Measurements from ENCODE around the gene RIPPLY2.
"Not testable (repeated sequence)": the region's sequence is repeated elsewhere in the genome, so short reads cannot be mapped to it uniquely, and the experiment has no call there.

The RIPPLY2 gene, protein sequence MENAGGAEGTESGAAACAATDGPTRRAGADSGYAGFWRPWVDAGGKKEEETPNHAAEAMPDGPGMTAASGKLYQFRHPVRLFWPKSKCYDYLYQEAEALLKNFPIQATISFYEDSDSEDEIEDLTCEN

GRCh38 chr6:83853178-83854000 is at the start of gene RIPPLY2:
Gene RIPPLY2, plus strand, starts transcription at chr6:83853360. Its CDS starts 57 bp downstream, at chr6:83853417.
- Histone ChIP-seq H3K9ac (ENCODE audit: insufficient read length) (no peak within 1 kb of the TSS), H3K9me3 (ENCODE audit: low read depth, low read length) (no peaks in the 10 kb centered on the region), H3K4me3 (peak within 1 kb of the TSS; percentile 70), H3K36me3 (ENCODE audit: insufficient read depth, low read length) (no peaks in the 10 kb centered on the region), H3K27ac (no peak within 1 kb of the TSS)
- no peak for DNase-seq (ENCODE audit: low read depth, low spot score)
- TF ChIP-seq FOXP2 (optimal IDR thresholded peaks at IDR 0.05; ENCODE audit: control extremely low read depth, extremely low read length, insufficient read depth), result no peak
- no peak for TF ChIP-seq EZH2 (IDR thresholded peaks at IDR 0.05)
- TF ChIP-seq POLR2AphosphoS5 (IDR thresholded peaks at IDR 0.05; ENCODE audit: borderline replicate concordance, low read depth, low read length), result no peak

DNA sequence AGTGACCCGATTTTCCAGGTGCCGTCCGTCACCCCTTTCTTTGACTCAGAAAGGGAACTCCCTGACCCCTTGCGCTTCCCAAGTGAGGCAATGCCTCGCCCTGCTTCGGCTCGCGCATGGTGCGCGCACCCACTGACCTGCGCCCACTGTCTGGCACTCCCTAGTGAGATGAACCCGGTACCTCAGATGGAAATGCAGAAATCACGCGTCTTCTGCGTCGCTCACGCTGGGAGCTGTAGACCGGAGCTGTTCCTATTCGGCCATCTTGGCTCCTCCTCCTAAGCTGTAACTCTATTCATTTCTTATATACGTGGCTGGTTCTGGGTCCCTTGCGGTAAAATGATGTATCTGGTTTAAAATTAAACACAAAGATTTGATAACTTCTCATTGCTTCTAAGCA is 49.7 kb upstream of the RIPPLY2 start:
- not testable (repeated sequence) for H3K27ac ChIP-seq; H3K9me3 ChIP-seq (ENCODE audit: low read depth, low read length); H3K9ac ChIP-seq (ENCODE audit: insufficient read length); H3K36me3 ChIP-seq (ENCODE audit: insufficient read depth, low read length); DNase-seq (ENCODE audit: low read depth, low spot score); H3K4me3 ChIP-seq

DNA sequence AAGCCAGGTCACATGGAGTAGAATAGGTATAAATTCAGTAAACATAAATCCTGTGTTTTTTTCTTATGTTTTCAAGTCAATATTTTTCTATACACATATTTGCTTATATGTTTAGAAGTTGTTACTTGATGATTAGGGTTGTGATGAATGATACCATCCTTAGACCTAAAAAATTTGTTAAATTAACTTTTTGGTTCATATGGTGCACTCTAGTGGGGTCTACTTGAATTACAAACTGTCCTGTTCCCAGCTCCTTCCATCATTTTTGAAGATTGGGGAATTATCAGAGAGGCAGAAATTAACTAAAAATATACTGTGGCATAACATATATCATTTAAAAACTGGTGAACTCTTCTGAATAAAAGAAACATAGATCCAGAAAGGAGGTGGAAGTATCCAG is 48.3 kb upstream of the RIPPLY2 start:
- Histone ChIP-seq H3K9me3 (ENCODE audit: low read depth, low read length) (no peaks in the 10 kb centered on the region), H3K36me3 (ENCODE audit: insufficient read depth, low read length) (no peaks in the 10 kb centered on the region), H3K9ac (ENCODE audit: insufficient read length) (no peak overlapping the region), H3K27ac (no peak overlapping the region), H3K4me3 (no peak overlapping the region)
- TF ChIP-seq EZH2 (IDR thresholded peaks at IDR 0.05), result no peak
- DNase-seq (ENCODE audit: low read depth, low spot score), result no peak

DNA sequence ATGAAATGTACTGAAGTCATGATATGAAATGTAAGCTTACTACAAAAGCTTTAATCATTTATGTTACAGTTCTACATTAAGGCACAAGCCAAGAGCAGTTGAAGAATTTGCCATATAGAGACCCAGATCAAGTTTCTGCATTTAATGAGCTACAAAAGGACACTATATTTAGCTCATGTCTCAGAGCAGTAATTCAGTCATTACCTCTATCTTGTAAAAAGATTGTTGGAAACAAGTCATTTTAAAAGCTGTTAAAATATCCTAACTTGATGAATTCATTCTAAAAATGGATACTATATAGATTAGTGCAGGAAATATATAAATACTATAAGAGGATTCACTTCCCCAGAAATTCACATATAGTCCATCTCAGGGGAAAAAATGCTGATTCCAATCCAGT is 45.2 kb upstream of the RIPPLY2 start:
- no peak for TF ChIP-seq EZH2 (IDR thresholded peaks at IDR 0.05)
- TF ChIP-seq POLR2AphosphoS5 (IDR thresholded peaks at IDR 0.05; ENCODE audit: borderline replicate concordance, low read depth, low read length), result no peak
- no peak for TF ChIP-seq FOXP2 (optimal IDR thresholded peaks at IDR 0.05; ENCODE audit: control extremely low read depth, extremely low read length, insufficient read depth)
- no peak overlapping the region for H3K9ac ChIP-seq (ENCODE audit: insufficient read length)
- H3K9me3 ChIP-seq (ENCODE audit: low read depth, low read length), result no peaks in the 10 kb centered on the region
- no peak overlapping the region for H3K4me3 ChIP-seq
- DNase-seq (ENCODE audit: low read depth, low spot score), result no peak
- no peak overlapping the region for H3K27ac ChIP-seq
- H3K36me3 ChIP-seq (ENCODE audit: insufficient read depth, low read length), result no peaks in the 10 kb centered on the region

- DNase-seq (ENCODE audit: low read depth, low spot score), result no peak
- no peaks in the 10 kb centered on the region for H3K9me3 ChIP-seq (ENCODE audit: low read depth, low read length)
- TF ChIP-seq FOXP2 (optimal IDR thresholded peaks at IDR 0.05; ENCODE audit: control extremely low read depth, extremely low read length, insufficient read depth), result no peak
- TF ChIP-seq POLR2AphosphoS5 (IDR thresholded peaks at IDR 0.05; ENCODE audit: borderline replicate concordance, low read depth, low read length), result no peak
- TF ChIP-seq EZH2 (IDR thresholded peaks at IDR 0.05), result no peak
- no peak overlapping the region for H3K9ac ChIP-seq (ENCODE audit: insufficient read length)
- H3K4me3 ChIP-seq, result no peak overlapping the region
- H3K36me3 ChIP-seq (ENCODE audit: insufficient read depth, low read length), result no peaks in the 10 kb centered on the region
- no peak overlapping the region for H3K27ac ChIP-seq
Observed at GRCh38 chr6:83808926-83809325, 44.2 kb upstream of the RIPPLY2 start.

DNA sequence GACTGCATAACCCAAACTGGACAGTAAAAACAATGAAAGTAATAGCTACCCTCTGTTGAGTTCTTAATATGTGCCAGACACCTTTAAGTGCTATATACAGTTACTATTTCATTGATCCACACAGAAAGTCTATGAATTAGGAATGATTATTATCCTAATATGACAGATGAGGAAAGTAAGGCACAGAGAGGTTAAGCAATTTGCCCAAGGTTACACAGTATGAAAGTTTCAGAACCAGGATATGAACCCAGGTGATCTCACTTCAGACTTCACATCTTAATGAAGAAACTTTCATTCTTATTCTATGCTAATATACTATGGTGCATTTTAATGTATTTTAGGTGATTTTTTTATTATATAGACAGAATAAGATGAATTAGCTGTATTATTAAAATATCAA is 40.6 kb upstream of the RIPPLY2 start:
- Histone ChIP-seq H3K9me3 (ENCODE audit: low read depth, low read length) (no peaks in the 10 kb centered on the region), H3K36me3 (ENCODE audit: insufficient read depth, low read length) (no peaks in the 10 kb centered on the region), H3K9ac (ENCODE audit: insufficient read length) (no peak overlapping the region), H3K4me3 (no peak overlapping the region), H3K27ac (no peak overlapping the region)
- DNase-seq (ENCODE audit: low read depth, low spot score), result no peak
- TF ChIP-seq POLR2AphosphoS5 (IDR thresholded peaks at IDR 0.05; ENCODE audit: borderline replicate concordance, low read depth, low read length), result no peak
- TF ChIP-seq EZH2 (IDR thresholded peaks at IDR 0.05), result no peak

DNA sequence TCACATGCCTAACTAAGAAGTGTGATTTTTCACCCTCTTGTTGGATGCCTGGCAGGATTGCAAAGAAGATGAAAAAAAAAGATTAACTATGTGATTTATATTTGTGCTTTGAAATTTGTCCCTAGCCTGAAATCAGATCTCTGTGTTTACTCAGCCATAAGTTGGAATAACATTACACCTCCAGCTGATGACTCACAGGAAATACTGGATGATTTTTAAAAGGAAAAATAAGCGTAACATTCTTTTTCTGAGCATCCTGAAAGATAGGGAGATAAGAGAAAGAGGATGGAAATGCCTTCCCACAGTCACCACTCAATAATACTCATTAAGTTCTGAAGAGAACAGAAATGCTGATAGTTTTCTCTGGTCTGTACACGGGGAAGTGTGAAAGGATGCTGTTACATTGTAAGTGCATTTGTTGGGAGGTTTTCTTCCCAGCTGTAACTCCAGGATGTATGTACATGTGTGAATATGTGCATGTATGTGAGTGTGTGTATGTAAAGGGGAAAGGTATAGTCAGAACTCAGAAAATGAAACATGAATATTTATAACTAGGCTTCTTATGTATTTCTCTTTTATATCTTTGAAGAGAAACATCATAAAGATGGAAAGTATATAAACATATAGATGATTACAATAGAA is 37.4 kb upstream of the RIPPLY2 start:
- TF ChIP-seq FOXP2 (optimal IDR thresholded peaks at IDR 0.05; ENCODE audit: control extremely low read depth, extremely low read length, insufficient read depth) (no peak), POLR2AphosphoS5 (IDR thresholded peaks at IDR 0.05; ENCODE audit: borderline replicate concordance, low read depth, low read length) (no peak), EZH2 (IDR thresholded peaks at IDR 0.05) (no peak)
- Histone ChIP-seq H3K4me3 (no peak overlapping the region), H3K9me3 (ENCODE audit: low read depth, low read length) (no peaks in the 10 kb centered on the region), H3K9ac (ENCODE audit: insufficient read length) (no peak overlapping the region), H3K27ac (no peak overlapping the region), H3K36me3 (ENCODE audit: insufficient read depth, low read length) (no peaks in the 10 kb centered on the region)
- no peak for DNase-seq (ENCODE audit: low read depth, low spot score)

GRCh38 chr6:83822629-83823169 is 30.5 kb upstream of the RIPPLY2 start:
- no peak for DNase-seq (ENCODE audit: low read depth, low spot score)
- H3K27ac ChIP-seq, result no peak overlapping the region
- TF ChIP-seq FOXP2 (optimal IDR thresholded peaks at IDR 0.05; ENCODE audit: control extremely low read depth, extremely low read length, insufficient read depth) (no peak), POLR2AphosphoS5 (IDR thresholded peaks at IDR 0.05; ENCODE audit: borderline replicate concordance, low read depth, low read length) (no peak), EZH2 (IDR thresholded peaks at IDR 0.05) (no peak)

More at GRCh38 chr6:83822629-83823169, 30.5 kb upstream of the RIPPLY2 start:
- Histone ChIP-seq H3K9me3 (ENCODE audit: low read depth, low read length) (no peaks in the 10 kb centered on the region), H3K4me3 (no peak overlapping the region), H3K9ac (ENCODE audit: insufficient read length) (no peak overlapping the region), H3K36me3 (ENCODE audit: insufficient read depth, low read length) (no peaks in the 10 kb centered on the region)
